Spinal cord (tissue), 10 donors: Measurements from ENCODE around the gene TMEM258. TPM values are rescaled to one million over a fixed set of nuclear protein-coding genes. Genes with fewer than 3 reads are reported as not detected.
A peak's percentile ranks its signal among the peaks of the same experiment; 100 is the strongest.

Source experiments
- DNase-seq, 6 donors: peaks; one replicate each; pipeline versions ENCODE4 v3.0.0 to v3.0.0-alpha.2; 2013 to 2015; ENCODE audit warnings: low spot score in 6 of 6, low read depth in 4 of 6
- H3K27ac ChIP-seq: one replicate; pipeline ENCODE4 v1.5.1; 2013; ENCODE audit warnings: low read depth, low read length, control low read depth
- H3K27me3 ChIP-seq: one replicate; pipeline ENCODE4 v1.6.1; 2013; ENCODE audit warnings: low read length; ENCODE audit not compliant: control insufficient read depth, insufficient read depth
- H3K36me3 ChIP-seq: one replicate; pipeline ENCODE4 v1.6.1; 2013; ENCODE audit warnings: low read length; ENCODE audit not compliant: control insufficient read depth, insufficient read depth
- H3K4me1 ChIP-seq: one replicate; pipeline ENCODE4 v1.6.1; 2013; ENCODE audit warnings: low read length; ENCODE audit not compliant: control insufficient read depth, insufficient read depth
- H3K4me3 ChIP-seq: one replicate; pipeline ENCODE4 v1.5.1; 2013; ENCODE audit warnings: low read depth, low read length, control low read depth
- H3K9me3 ChIP-seq: one replicate; pipeline ENCODE4 v1.6.1; 2013; ENCODE audit warnings: low read length; ENCODE audit not compliant: control insufficient read depth, insufficient read depth
- WGBS: methylation state at CpG from one replicate; pipeline ENCODE4 v1.1.5; 2013; ENCODE audit warnings: missing lambda C conversion rate; ENCODE audit not compliant: insufficient coverage; 5-methylcytosine and 5-hydroxymethylcytosine counted together
- long read RNA-seq, 4 donors: transcript quantifications; one replicate each; lab custom pipeline, GENCODE V29; 2026
- polyA plus RNA-seq, 2 donors: library from polyadenylated mRNA; unstranded; fragments of 120-200 nt; gene quantifications; one replicate each; pipeline ENCODE4 v1.2.1, GENCODE V29; 2013; ENCODE audit not compliant: insufficient read length in 2 of 2
- total RNA-seq, 2 donors: library from RNA; depleted of rRNA in 1 of 2; stranded (reverse); fragments of 120-200 nt in 1 of 2; fragments of >200 nt in 1 of 2; gene quantifications; one replicate each; pipeline versions ENCODE4 v1.2.3 to v1.2.4, GENCODE V29; 2013 to 2014
- donor health status: healthy.

TMEM258 gene
- 100 to 1,000 TPM; 102 to 170 TPM for total RNA-seq
- polyA plus RNA-seq: 100 to 1,000 TPM; 143 to 181 TPM
- long read RNA-seq, donor 1, transcript TMEM258-204 (4 exons, 575 nt): major isoform, 182 of 233 reads
- long read RNA-seq, donor 1, partial matches to known transcripts: 48 of 233 reads
- long read RNA-seq, donor 1, other reads (novel, unspliced or antisense): 0 of 233 reads
- long read RNA-seq, donor 2, transcript TMEM258-204 (4 exons, 575 nt): major isoform, 90 of 98 reads
- long read RNA-seq, donor 2, partial matches to known transcripts: 6 of 98 reads
- long read RNA-seq, donor 2, other reads (novel, unspliced or antisense): 0 of 98 reads
- long read RNA-seq, donor 3, transcript TMEM258-204 (4 exons, 575 nt): major isoform, 103 of 120 reads
- long read RNA-seq, donor 3, partial matches to known transcripts: 14 of 120 reads
- long read RNA-seq, donor 3, other reads (novel, unspliced or antisense): 0 of 120 reads
- long read RNA-seq, donor 4, transcript TMEM258-204 (4 exons, 575 nt): major isoform, 270 of 371 reads
- long read RNA-seq, donor 4, partial matches to known transcripts: 95 of 371 reads
- long read RNA-seq, donor 4, other reads (novel, unspliced or antisense): 0 of 371 reads

GRCh38 chr11:61792310-61793082 lies at the start of gene TMEM258, which contains the start of gene FEN1:
TSS of gene TMEM258 (minus strand) at chr11:61792599. CDS start at chr11:61792558, 41 bp downstream.
TSS of gene FEN1 (plus strand) at chr11:61792911. CDS start at chr11:61795362, 2,451 bp downstream.
- H3K4me3 ChIP-seq: peak within 1 kb of the TSS; percentile 90
- H3K27ac ChIP-seq: peak within 1 kb of the TSS; percentile 93
- H3K27me3 ChIP-seq: no peaks in the 10 kb centered on the region
- peak; percentile 80 to 98 (median 92) for DNase-seq
- 0% methylated on average over 60 of the region's 61 CpGs for WGBS
- no peaks in the 10 kb centered on the region for H3K9me3 ChIP-seq
- H3K4me1 ChIP-seq: peaks cover 38% of the 10 kb centered on the region
- peaks cover 44% of the 10 kb centered on the region for H3K36me3 ChIP-seq

DNA sequence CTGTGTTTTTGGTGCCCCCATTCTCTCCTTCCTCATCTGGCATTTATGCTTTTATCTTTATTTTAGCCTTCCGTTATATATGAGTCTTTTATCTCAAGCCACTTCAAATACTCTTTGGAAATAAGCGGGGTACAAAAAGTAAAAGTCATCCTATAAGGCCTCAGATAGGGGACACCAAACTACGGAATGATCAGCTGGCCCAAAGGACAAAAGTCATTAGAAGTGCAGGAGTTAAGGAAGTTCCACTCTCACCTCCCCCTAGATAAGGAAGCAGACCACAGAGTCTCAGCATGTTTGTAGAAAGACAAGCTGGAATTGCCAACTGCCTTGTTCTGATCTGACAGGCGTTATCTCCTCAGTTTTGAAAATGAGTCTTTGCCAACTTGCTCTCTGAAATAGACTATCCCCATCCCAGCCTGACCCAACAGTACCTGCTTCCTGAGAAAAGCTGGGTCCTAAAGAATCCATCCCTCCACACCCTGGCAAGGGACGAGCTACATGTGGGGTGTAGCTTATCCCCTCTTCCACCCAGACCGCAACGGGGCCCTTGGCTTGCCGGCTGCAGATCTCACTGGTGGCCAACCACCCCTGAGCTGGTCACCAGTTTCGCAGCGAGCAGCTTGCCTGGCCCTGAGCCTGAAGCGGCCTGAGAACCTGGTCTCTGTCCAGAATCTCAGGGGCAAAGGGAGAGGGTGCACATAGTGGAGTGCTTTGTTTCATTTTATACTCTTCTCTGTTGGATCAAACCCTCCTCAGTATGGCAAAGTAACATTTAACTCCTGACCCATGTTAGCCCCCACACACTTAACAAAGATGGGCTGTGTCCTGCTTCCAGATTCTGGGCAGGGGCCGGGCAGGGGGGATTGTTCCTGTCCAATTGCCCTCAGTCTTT lies 49.5 kb upstream of the TMEM258 start:
- DNase-seq: peak in 1 of 6 donors; percentile 65
- H3K27ac ChIP-seq: peak overlapping the region; percentile 76
- WGBS: 63% methylated on average over 8 of the region's 12 CpGs
- H3K9me3 ChIP-seq: no peaks in the 10 kb centered on the region
- no peaks in the 10 kb centered on the region for H3K27me3 ChIP-seq
- H3K4me3 ChIP-seq: peak overlapping the region; percentile 16
- peaks cover 24% of the 10 kb centered on the region for H3K4me1 ChIP-seq
- H3K36me3 ChIP-seq: peaks cover 91% of the 10 kb centered on the region

GRCh38 chr11:61840371-61840770 lies 48.0 kb upstream of the TMEM258 start:
- 98% methylated on average over 7 of the region's 7 CpGs for WGBS
- peaks cover 76% of the 10 kb centered on the region for H3K36me3 ChIP-seq
- no peaks in the 10 kb centered on the region for H3K27me3 ChIP-seq
- H3K27ac ChIP-seq: no peak overlapping the region
- no peak overlapping the region for H3K4me3 ChIP-seq
- peaks cover 29% of the 10 kb centered on the region for H3K4me1 ChIP-seq
- no peak for DNase-seq
- H3K9me3 ChIP-seq: no peaks in the 10 kb centered on the region

GRCh38 chr11:61839742-61840141 lies 47.3 kb upstream of the TMEM258 start:
- H3K27me3 ChIP-seq: no peaks in the 10 kb centered on the region
- no peak overlapping the region for H3K27ac ChIP-seq
- H3K4me1 ChIP-seq: peaks cover 31% of the 10 kb centered on the region
- H3K36me3 ChIP-seq: peaks cover 70% of the 10 kb centered on the region
- H3K9me3 ChIP-seq: no peaks in the 10 kb centered on the region
- no CpG with 5 or more reads among the region's 2 CpGs for WGBS
- no peak overlapping the region for H3K4me3 ChIP-seq
- no peak for DNase-seq

GRCh38 chr11:61838921-61839320 lies 46.5 kb upstream of the TMEM258 start:
- no peak for DNase-seq
- peaks cover 67% of the 10 kb centered on the region for H3K36me3 ChIP-seq
- no peaks in the 10 kb centered on the region for H3K27me3 ChIP-seq
- H3K9me3 ChIP-seq: no peaks in the 10 kb centered on the region
- H3K4me1 ChIP-seq: peaks cover 39% of the 10 kb centered on the region
- H3K27ac ChIP-seq: no peak overlapping the region
- no peak overlapping the region for H3K4me3 ChIP-seq
- WGBS: 98% methylated on average over 6 of the region's 10 CpGs

GRCh38 chr11:61838501-61838900 lies 46.1 kb upstream of the TMEM258 start:
- Histone ChIP-seq H3K27ac (no peak overlapping the region), H3K4me3 (no peak overlapping the region), H3K36me3 (peaks cover 67% of the 10 kb centered on the region), H3K27me3 (no peaks in the 10 kb centered on the region), H3K4me1 (peaks cover 43% of the 10 kb centered on the region), H3K9me3 (no peaks in the 10 kb centered on the region)
- DNase-seq: no peak
- WGBS: 92% methylated on average over 5 of the region's 5 CpGs

DNA sequence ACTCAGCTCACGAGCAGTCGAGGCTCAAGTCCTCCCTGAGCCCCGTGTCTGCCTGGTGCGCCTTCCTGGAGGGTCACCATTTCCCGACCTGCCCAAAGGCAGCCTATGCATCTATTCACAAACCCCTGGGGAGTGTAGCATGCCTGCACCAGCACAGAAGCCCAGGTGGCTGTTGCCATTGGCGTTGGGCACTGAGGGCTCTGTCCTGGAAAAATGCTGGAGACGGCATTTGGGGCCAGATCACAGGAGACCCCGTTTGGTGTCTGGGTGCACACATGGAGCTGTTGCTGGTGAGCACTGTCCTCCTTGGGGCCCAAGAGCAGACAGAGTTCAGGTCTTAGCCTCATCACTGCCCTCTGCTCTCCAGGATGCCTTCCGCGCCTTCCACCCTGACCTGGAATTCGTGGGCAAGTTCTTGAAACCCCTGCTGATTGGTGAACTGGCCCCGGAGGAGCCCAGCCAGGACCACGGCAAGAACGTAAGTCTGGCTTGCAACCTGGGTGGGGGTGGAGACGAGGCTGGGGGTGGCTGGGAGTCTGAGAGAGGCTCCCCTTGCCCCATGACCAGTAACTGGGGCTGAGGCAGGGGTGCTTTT lies 45.1 kb upstream of the TMEM258 start:
- WGBS: 84% methylated on average over 15 of the region's 15 CpGs
- peaks cover 45% of the 10 kb centered on the region for H3K4me1 ChIP-seq
- peaks cover 62% of the 10 kb centered on the region for H3K36me3 ChIP-seq
- no peak overlapping the region for H3K27ac ChIP-seq
- no peaks in the 10 kb centered on the region for H3K27me3 ChIP-seq
- H3K4me3 ChIP-seq: no peak overlapping the region
- no peak for DNase-seq
- no peaks in the 10 kb centered on the region for H3K9me3 ChIP-seq

- no peak for DNase-seq
- Histone ChIP-seq H3K27ac (no peak overlapping the region), H3K4me1 (peaks cover 50% of the 10 kb centered on the region), H3K27me3 (no peaks in the 10 kb centered on the region), H3K36me3 (peaks cover 60% of the 10 kb centered on the region), H3K9me3 (no peaks in the 10 kb centered on the region), H3K4me3 (no peak overlapping the region)
- WGBS: 88% methylated on average over 8 of the region's 8 CpGs
These were observed 43.8 kb upstream of the TMEM258 start for GRCh38 chr11:61836193-61836592.
